H1 (cell line): ENCODE results near the gene ITGAV.

ENCODE experiments used
- ATF2 ChIP-seq: IDR thresholded peaks from 2 replicates; pipeline ENCODE4 v1.6.1; 2012; ENCODE audit warnings: low read length, inconsistent platforms
- BRCA1 ChIP-seq: IDR thresholded peaks from 2 replicates; pipeline ENCODE4 v1.6.1; 2012; ENCODE audit warnings: low read depth, low read length, improper control_type of control experiment
- CEBPB ChIP-seq: IDR thresholded peaks from 2 replicates; pipeline ENCODE4 v1.6.1; 2012; ENCODE audit warnings: low read depth, low read length
- FOSL1 ChIP-seq: IDR thresholded peaks from 2 replicates; pipeline ENCODE4 v1.6.1; 2011; ENCODE audit warnings: mild to moderate bottlenecking, low read depth, low read length, moderate library complexity; ENCODE audit not compliant: insufficient read depth
- GABPA ChIP-seq: IDR thresholded peaks from 2 replicates; pipeline ENCODE4 v1.6.1; 2011; ENCODE audit warnings: mild to moderate bottlenecking, low read length, moderate library complexity, borderline replicate concordance; ENCODE audit not compliant: insufficient read depth
- POLR2A ChIP-seq, 2 experiments: IDR thresholded peaks; 1 replicate in 1 of 2; 2 replicates in 1 of 2; pipeline ENCODE4 v1.6.1; 2011; ENCODE audit warnings: low read depth in 2 of 2, low read length in 2 of 2, mild to moderate bottlenecking in 2 of 2; ENCODE audit errors: control extremely low read depth in 1 of 2
- POLR2AphosphoS5 ChIP-seq: IDR thresholded peaks from 2 replicates; pipeline ENCODE4 v1.6.1; 2011; ENCODE audit warnings: low read depth, low read length
- POU5F1 ChIP-seq: IDR thresholded peaks from 2 replicates; pipeline ENCODE4 v1.6.1; 2011; ENCODE audit warnings: low read depth, mild to moderate bottlenecking, low read length, moderate library complexity
- SIX5 ChIP-seq: IDR thresholded peaks from 2 replicates; pipeline ENCODE4 v1.6.1; 2011; ENCODE audit warnings: mild to moderate bottlenecking, low read depth, low read length

GRCh38 chr2:186559370-186559769, 30.5 kb upstream of the ITGAV start:
- no peak for TF ChIP-seq POLR2AphosphoS5
- no peak for TF ChIP-seq POLR2A (IDR thresholded peaks at IDR 0.05; ENCODE audit: control extremely low read depth in 1 of 2, low read depth in 2 of 2, low read length in 2 of 2)
- TF ChIP-seq CEBPB: no peak
- no peak for TF ChIP-seq ATF2
- TF ChIP-seq GABPA: no peak
- TF ChIP-seq BRCA1: no peak
- no peak for TF ChIP-seq FOSL1
- TF ChIP-seq POU5F1: no peak
- no peak for TF ChIP-seq SIX5
